Calu3 (cell line): Measurements from ENCODE around the gene C2orf68. TPM values are rescaled to one million over a fixed set of nuclear protein-coding genes. Genes with fewer than 3 reads are reported as not detected.

Experiments used
- BruUV-seq: library from RNA; stranded (reverse); fragments of 400-500 nt; replicated peaks from 2 replicates; lab custom pipeline; 2021; lab: Mats Ljungman, UMichigan
- CTCF ChIA-PET: fragments of 300-600 bp; sonication (Branson Sonifier 250); formaldehyde crosslinking; loops from one replicate; lab custom pipeline; 2022; ENCODE audit warnings: antibody characterized with exemption; lab: Charles Lee
- DNase-seq: peaks from one replicate; pipeline ENCODE4 v3.0.0; 2022
- H3K27ac Mint-ChIP-seq: one replicate; pipeline ENCODE4 v1.8.0; 2022; ENCODE audit warnings: mixed read lengths; ENCODE audit not compliant: unreplicated experiment
- H3K27me3 Mint-ChIP-seq: one replicate; pipeline ENCODE4 v1.8.0; 2022; ENCODE audit warnings: mixed read lengths; ENCODE audit not compliant: unreplicated experiment
- H3K36me3 Mint-ChIP-seq: one replicate; pipeline ENCODE4 v1.8.0; 2022; ENCODE audit warnings: mild to moderate bottlenecking, moderate library complexity, mixed read lengths; ENCODE audit not compliant: insufficient read depth, unreplicated experiment
- H3K4me1 Mint-ChIP-seq: one replicate; pipeline ENCODE4 v1.8.0; 2022; ENCODE audit warnings: mild to moderate bottlenecking, low read depth, mixed read lengths; ENCODE audit not compliant: unreplicated experiment
- H3K4me3 Mint-ChIP-seq: one replicate; pipeline ENCODE4 v1.8.0; 2022; ENCODE audit warnings: mild to moderate bottlenecking, low read depth, moderate library complexity, mixed read lengths; ENCODE audit not compliant: unreplicated experiment
- H3K9me3 Mint-ChIP-seq: one replicate; pipeline ENCODE4 v1.8.0; 2022; ENCODE audit warnings: low read depth, mixed read lengths; ENCODE audit not compliant: unreplicated experiment
- CTCF ChIP-seq: fragments of 200-600 bp; IDR thresholded peaks from one replicate; pipeline ENCODE4 v1.8.0; 2022; ENCODE audit warnings: antibody characterized with exemption; ENCODE audit not compliant: unreplicated experiment
- intact Hi-C: fragments of 100-400 bp; cut with micrococcal nuclease; formaldehyde crosslinking; loops from one replicate; pipeline ENCODE4 v1.10.0; 2022; ENCODE audit not compliant: unreplicated experiment
- total RNA-seq: library from RNA; stranded (reverse); gene quantifications from 2 replicates; pipeline ENCODE4 v1.2.3, GENCODE V29; 2022

Gene C2orf68
- total RNA-seq, 1 experiment from 2014 or later = 39.2 TPM

DNA sequence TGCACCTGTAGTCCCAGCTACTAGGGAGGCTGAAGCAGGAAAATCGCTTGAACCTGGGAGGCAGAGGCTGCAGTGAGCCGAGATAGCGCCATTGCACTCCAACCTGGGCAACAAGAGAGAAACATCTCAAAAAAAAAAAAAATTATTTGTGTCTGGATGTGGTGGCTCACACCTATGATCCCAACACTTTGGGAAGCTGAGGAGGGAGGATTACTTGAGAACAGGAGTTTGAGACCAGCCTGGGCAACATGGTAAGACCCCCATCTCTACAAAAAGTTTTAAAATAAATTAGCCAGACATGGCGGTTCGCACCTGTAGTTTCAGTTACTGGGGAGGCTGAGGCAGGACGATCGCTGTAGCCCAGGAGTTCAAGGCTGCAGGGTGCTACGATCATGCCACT lies 36.1 kb downstream of the C2orf68 start:
- no peaks in the 10 kb centered on the region for H3K9me3 Mint-ChIP-seq
- peaks cover 23% of the 10 kb centered on the region for H3K27me3 Mint-ChIP-seq
- peaks cover 27% of the 10 kb centered on the region for H3K4me1 Mint-ChIP-seq
- H3K27ac Mint-ChIP-seq = no peak overlapping the region
- TF ChIP-seq CTCF = no peak
- BruUV-seq = no TSS peak
- H3K4me3 Mint-ChIP-seq = no peak overlapping the region
- DNase-seq = no peak
- peaks cover 27% of the 10 kb centered on the region for H3K36me3 Mint-ChIP-seq
- intact Hi-C loops = no loop called here
- CTCF ChIA-PET = interaction anchor here (0.6 to 2.6 kb wide), 2 partner anchors 14 to 20 kb away, joined by 3 to 11 read pairs; partner anchors contain the start of genes GGCX and RNF181

DNA sequence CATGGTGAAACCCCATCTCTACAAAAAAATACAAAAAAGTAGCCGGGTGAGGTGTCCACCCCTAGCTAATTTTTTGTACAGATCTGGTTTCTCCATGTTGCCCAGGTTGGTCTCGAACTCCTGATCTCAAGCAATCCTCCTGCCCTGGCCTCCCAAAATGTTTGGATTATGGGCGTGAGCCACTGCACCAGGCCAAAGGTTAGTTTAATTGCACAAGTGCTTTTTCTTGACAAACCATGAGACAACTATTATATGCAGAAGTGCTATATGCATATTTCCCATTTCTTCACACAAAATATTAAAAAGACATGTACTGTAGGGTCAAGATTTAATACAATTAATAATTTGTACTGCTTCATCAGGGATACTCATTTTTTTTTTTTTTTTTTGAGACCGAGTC lies 45.6 kb downstream of the C2orf68 start:
- BruUV-seq = no TSS peak
- Mint-ChIP-seq H3K9me3 (no peaks in the 10 kb centered on the region), H3K27ac (no peak overlapping the region), H3K36me3 (peaks cover 7% of the 10 kb centered on the region), H3K27me3 (peaks cover 19% of the 10 kb centered on the region), H3K4me1 (no peaks in the 10 kb centered on the region), H3K4me3 (no peak overlapping the region)
- DNase-seq = no peak
- CTCF ChIA-PET = interaction anchor here (1.1 kb wide), 1 partner anchor 145 kb away, joined by 3 read pairs; no protein-coding TSS in a partner anchor
- no peak for TF ChIP-seq CTCF
- intact Hi-C loops = no loop called here

DNA sequence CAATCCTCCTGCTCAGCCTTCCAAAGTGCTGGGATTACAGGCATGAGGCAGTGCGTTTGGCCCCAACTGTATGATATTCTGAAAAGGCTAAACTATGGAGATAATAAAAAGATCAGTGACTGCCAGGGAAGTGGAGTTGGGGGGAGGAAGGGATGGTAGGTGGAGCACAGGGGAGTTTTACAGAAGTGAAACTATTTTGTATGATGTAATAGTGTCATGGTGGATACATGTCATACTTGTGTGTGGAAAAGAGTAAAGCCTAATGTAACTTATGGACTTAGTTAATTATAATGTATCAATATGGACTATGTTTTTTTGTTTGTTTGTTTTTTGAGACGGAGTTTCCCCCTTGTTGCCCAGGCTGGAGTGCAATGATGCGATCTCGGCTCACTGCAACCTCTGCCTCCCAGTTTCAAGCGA lies 47.7 kb downstream of the C2orf68 start:
- Mint-ChIP-seq H3K4me3 (no peak overlapping the region), H3K9me3 (no peaks in the 10 kb centered on the region), H3K4me1 (peaks cover 18% of the 10 kb centered on the region), H3K27me3 (no peaks in the 10 kb centered on the region), H3K36me3 (peaks cover 19% of the 10 kb centered on the region), H3K27ac (no peak overlapping the region)
- no TSS peak for BruUV-seq
- intact Hi-C loops = no loop called here
- TF ChIP-seq CTCF = no peak
- CTCF ChIA-PET = no interaction called here
- DNase-seq = no peak

DNA sequence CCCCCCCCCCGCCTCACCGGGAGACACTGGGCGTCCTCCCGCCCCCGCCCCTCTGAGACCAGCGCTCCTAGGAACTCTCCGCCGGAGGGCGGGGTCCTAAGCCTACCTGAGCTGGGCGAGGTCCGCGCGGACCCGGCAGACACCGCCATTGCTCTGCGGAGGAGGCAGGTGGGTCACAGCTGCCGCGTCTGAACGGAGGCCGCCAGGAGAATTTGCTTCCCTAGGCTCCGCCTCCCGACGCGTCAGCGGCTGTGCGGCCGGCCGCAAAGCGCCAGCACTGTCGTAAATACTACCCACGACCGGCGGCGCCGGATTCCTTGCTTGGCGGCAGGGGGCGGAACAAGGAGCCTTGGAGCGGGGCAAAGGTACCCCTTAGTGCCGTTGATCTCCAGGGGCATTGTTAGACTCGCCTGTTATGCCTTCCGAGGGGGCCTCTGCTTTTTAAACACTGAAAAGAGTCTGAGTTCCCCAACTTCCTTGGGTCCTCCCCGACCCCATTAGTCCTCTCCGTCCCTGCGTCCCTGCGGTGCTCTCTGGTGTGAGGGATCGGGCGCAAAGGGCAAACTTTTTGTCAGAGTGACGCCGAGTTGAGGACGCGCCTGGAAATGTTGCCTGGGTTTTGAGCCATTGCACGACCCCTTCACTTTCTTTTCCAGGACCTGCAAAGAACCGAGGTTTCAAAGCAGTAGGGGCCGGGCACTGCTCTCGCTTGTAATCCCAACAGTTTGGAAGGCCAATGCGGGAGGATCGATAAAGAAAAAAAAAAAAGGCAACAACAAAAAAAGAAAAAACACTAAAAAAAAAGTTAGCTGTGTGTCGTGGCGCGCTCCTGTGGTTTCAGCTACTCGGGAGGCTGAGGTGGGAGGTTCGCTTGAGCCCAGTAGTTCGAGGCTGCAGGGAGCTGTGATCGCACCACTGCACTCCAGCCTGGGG lies 50.3 kb downstream of the C2orf68 start, which contains the start of gene GGCX:
Gene GGCX (minus strand): TSS at position 214 of the 933 bp plus-strand sequence. CDS start 65 bp downstream, at position 149.
- Mint-ChIP-seq H3K9me3 (no peaks in the 10 kb centered on the region), H3K27me3 (no peaks in the 10 kb centered on the region), H3K4me1 (peaks cover 19% of the 10 kb centered on the region), H3K27ac (peak within 1 kb of the TSS; percentile 87), H3K4me3 (peak within 1 kb of the TSS; percentile 90), H3K36me3 (peaks cover 24% of the 10 kb centered on the region)
- no peak for TF ChIP-seq CTCF
- intact Hi-C loops = no loop called here
- TSS peak; percentile 94 for BruUV-seq
- CTCF ChIA-PET = interaction anchor here (0.7 to 1.6 kb wide), 6 partner anchors 9 to 152 kb away, joined by 3 to 5 read pairs (median 3); partner anchors contain the start of genes CAPG and SH2D6
- DNase-seq = peak; percentile 92
